Kasumi-1 (cell line): ENCODE results near the gene PTPN14.
A peak's percentile ranks its signal among the peaks of the same experiment; 100 is the strongest.

ENCODE experiments used
- DNase-seq, 2 experiments: peaks; one replicate each; lab custom pipeline; 2025; lab: John Stamatoyannopoulos, UW

PTPN14 gene

DNA sequence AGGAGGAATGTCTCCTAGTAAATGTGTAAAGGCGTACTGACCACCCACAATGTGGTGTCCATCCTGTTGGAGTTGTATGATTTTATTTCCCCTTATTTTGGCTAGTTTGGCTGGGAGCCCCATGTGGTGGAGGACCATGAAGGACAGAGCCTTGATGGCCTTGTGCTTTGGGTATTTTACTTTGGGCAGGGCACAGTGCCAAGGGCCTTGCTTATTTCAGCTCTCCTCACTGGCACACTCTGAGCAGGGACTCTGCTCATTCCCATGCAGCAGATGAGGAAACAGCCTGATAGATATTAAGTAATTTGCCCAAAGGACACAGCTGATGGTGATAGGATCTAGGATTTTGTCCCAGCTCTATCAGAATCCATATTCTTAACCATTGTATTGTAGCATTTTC, 220.2 kb downstream of the PTPN14 start:
- no peak for DNase-seq

DNA sequence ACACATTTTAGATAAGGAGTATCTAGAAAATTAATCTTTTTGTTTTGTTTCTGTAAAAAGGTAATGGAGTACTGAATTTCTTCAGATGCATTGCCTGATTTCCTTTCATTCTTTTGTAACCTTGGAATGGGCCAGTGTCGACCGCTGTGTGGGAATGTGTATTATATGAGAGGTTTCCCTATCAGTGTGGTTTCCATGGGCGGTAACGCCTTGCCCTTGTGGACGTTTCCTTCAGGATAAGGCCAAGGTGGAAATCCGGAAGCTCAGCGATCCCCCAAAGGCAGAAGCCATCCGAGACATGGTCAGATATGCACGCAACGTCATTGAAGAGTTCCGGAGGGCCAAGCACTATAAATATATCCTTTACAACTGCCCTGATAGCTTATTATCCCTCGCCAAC, 220.7 kb downstream of the PTPN14 start:
- DNase-seq, result no peak

DNA sequence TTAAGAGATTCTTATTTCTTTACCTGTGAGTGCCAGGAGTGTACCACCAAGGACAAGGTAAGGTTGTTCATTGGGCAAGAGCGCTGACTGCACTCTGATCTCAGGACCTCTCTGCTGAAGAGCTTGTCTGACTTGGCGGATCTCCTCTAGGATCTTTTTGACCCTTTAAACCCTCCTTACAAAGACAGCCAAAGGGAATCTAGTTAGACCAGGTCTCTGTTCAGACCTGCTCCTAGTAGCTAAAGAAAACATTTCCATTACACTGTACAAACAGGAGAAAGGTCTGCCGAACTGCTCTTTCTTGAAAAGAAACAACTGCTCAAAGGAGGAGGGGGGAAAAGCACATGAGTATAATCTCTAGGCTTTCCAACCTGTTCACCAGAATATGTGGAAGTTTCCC, 221.2 kb downstream of the PTPN14 start:
- DNase-seq, result no peak

DNA sequence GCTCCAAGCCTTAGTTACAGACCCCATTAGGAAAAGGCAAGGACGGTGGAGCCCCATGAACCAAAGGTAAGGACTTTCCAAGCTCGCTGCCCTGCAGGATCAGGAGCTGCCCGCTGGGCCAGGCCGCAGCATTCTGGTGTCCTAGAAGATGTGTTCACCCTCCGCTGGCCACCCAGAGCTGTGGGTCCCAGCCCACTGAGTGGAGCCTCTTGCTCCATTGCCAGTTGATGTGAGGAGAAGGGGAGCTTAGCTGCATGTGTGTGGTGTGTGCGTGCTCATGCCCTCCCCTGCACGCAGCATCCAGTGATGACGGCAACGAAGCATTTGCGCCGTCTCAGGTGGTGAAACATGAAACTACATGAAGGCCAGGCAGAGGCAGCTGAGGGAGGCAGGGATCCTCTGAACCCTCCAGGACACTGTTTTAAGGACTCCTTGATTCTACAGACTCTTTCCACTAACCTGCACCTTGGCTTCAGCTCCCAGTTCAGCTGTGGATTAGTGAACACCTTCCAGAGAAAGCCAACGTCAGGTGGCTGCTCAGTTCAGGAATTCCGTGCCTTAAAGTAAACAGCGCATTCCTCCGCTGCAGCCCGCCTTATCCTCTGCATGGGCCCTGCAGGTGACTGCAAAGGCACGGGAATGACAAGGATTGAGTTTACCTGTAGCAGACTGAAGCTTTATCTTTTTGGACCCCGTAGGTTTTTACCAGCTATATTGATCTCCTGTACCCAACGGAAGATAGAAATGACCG, 221.8 kb downstream of the PTPN14 start:
- DNase-seq, result no peak

DNA sequence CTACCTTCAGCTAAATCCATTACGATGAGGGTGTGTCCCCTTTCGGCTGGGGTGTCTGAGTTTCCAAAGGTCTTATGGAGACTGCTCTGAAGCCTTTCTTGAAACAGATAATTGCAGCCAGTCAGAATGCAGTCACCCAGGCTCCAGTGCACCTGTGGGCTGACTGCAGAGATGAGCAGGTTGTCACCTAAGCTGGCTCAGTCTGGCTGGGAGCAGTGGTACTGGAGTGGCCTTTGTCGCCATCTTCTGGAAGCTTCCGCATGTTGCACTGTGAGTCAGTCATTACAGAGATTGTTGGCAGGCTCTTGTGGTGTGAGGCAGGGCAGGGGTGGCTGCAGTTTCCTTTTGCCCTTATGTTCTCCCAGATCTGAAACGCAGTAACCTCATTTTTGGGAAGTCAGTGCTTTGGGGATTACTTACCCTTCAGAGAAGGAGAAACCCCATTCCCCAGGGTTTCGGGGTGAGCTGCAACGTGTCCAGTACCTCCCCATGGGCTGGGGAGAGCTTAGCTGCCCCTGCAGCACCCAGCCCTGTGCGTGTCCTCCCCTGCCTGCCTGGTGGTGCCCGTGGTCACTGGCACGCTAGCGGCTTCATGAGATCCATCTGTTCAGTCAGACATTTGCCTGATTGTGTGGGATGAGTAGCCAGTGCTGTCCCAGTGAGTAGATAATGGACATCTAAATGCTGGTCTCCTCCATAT, 222.5 kb downstream of the PTPN14 start:
- DNase-seq, result peak; percentile 65 to 83

DNA sequence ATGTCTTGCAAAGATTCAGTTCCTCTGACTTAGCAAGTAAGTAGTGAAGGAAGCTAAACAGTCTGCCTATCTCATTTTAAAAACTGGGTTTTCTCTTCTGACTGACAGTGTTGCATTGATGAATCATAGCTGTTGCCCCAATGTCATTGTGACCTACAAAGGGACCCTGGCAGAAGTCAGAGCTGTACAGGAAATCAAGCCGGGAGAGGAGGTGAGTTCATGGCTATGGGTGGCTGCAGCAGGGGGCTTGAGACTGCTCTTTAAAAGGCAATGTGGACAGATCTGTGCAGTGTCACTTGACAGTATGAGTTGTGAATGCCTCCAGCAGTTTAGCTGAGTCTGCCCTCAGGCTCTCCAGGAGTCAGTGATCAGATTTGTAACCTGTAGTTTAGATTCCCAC, 223.9 kb downstream of the PTPN14 start:
- no peak for DNase-seq

DNA sequence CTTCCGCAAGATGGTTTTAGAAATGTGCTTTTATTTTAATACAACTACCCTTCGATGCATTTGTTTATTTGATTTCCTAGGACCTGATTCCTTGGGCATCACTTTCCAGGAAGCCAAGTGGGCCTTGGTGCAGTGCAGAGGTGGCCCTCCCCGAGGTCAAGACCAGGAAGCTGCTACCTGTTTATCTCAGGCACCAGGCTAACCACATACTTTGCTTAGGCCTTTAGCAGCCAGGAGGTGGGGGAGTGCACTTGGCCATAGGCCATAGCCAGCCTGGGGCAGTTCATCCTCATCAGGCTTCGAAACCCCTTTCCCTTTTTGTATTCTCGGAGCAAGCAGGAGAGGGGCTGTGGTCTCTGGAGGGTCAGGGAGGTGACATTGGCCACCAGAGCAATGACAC, 225.0 kb downstream of the PTPN14 start:
- no peak for DNase-seq

DNA sequence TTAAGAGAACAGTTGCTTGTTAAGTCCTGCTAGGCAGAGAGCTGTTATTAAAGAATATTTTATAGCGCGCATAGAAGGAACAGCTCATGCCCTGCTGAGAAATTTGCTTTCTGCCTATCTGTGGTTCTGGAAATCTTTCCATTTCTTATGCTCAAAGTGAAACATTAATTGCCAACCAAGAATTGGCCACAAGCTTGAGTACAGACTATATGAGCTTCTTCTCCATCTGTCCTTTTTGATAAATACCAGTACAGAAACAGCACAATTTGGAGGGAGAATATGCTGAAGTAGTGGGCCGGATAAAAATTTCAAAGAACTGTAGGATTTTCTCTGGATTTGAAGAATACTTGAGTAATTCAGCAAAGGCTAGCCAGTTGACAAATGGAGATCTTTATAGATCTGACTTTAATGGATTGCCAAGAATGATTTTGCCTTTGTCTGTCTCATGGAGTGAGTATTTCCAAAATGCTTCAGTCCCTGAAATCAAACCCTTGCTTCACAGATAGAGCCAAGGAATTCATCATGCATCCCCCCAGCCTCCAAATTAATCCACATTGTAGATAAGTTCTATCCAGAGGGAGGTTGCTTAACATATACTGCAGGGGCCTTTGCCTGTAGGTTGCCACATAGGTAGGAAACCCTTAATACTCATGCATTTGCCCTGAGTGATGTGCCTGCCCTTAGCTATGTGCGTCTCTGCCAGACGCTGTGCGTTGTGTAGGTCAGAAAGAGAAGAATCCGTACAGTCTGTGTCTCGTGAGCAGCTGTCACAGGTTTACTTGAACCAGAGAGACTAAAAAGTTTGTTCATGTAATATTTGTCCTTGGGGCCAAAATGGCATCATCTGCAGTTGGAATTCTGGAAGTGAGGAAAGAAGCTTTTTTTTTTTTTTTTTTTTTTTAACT, 226.3 kb downstream of the PTPN14 start:
- DNase-seq, result no peak

DNA sequence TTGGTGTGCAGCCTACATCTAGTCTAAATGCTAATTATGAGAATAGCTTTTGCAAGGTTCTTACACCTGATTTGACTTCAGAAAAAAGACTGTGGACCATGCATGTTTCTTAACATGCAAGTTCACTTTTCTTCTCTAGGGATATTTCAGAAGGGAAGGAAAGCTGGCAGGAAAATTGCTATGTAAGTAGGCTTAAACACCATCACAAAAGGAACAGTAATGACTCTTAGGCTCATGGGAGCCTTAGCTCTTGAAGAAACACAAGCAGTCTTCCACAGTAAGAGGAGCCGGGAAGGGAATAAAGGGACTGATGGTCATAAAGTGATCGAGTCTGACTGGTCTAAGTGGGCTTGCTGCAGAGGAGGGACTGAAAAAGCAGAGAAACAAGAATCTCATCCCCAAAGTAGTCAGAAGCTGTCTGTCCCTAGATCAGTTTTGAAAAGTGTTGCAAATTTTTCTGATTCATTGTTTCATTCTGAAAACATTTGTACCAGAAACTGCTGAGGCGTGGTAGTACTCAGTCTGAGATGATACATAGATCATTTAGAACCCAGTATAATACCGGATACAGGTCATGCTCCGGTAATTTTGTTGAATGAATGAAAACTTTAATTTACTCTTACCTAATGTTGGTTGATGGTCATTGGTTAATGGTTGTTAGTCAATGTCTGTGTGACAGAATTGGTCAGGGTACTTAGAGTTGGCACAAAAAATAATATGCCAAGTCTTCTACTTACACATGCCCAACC, 229.5 kb downstream of the PTPN14 start:
- DNase-seq, result no peak

DNA sequence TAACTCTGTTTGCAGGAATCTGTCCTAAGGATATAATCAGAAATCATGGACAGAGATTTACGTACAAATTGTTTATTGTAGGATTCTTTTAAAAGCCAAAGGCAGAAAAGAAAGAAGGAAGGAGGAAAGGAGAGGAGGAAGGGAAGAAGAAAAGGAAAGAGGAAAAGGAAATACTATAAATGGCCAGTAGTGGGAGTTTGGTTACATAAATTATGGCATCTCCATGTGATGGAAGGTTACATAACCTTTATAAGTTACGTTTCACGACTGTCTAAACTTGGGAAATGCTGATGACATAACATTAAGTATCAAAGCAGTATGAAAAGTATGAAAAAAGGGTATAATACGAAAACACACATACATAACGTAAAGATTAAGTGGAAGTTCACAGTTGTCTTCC, 231.5 kb downstream of the PTPN14 start:
- peak in 1 of 2 experiments; percentile 5 for DNase-seq

DNA sequence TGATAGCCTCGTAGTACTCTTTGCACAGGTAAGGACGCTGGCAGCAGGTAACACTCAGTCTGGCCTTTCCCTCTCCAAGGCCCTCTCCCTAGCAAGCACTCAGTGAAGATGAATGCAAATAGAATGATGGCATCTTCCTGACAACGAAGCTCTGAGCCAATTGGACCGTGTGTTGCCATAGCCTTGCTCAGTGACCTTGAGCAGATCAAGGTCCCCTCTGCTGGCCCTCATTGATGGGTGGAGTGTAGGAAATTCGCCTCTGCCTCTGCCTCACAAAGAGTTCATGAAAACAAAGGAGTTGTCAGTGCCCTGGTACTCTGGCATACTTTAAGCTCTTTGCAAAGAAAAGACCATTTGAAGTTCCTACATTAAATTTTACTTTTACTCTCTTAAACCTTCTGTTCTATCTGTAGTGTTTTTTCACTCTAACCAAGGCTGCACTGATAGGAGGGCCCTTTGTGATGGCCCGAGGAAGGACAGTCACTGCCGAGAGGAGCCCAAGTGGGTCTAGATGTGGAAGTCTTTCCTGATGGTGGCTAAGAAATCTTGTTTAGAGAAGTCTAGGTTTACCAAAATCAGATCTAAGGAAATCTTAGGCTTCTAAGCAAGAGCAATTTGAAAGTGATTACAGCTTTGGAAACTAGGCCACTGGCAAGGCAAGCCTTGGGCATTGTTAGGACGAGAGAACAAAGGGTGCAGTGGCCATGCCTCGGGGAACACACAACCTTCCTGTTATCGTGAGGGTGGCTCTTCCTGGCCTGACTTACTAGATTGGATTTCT, 232.3 kb downstream of the PTPN14 start:
- no peak for DNase-seq

DNA sequence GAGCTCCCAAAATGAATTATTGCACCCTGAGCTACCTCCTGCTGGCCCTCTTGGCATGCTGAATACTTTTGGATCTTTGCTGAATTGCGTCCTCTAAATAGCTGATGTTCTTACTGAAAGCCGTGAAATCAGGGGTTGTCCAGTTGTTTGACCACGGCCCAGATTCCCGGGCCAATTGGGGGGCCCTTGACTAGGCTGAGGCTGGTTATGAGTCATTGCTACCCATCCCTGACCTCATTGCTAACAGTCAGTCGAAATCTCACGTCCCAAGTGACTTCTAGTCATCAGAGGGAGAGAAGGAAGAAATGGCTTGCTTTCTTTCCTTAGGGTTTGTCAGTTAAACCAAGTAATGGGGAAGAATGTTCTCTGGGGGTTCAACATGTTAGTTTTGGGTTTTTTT, 233.0 kb downstream of the PTPN14 start:
- DNase-seq, result no peak

DNA sequence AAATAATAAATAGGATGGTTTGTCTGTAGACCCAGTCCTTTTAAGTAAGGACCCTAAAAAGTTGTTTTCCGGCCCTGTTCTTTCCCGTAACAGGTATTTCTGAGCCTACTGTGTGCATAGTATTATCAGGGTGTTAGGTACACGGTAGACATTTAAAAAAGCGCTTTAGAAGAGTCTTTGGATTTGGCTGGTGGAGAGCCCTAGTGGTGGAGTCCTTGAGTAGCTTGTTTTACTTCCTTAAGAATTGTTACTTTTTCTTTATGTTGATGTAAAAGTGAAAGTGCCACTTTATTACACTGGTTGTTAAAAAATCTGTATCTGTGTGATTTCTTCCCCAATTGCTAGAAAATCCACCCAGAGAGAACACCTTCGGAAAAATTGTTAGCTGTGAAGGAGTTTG, 233.7 kb downstream of the PTPN14 start:
- peak; percentile 15 to 23 for DNase-seq

DNA sequence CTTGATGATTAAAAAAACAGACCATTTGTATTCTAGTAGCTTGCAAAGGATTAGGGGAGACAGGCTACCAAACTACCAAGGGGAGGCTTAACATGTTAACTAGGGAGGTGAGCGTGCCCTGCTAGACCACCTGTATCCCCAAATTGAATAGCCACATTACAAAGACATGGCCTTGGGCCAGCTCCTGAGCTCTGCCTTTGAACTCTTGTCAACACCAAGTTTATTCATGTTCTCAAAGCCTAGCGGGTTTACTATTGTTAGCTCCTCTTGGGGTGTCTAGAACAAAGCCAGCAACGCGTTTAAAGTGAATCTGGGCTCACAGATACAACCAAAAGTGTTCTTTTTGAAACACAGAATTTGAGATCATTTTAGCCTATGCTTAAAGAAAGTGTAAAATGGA, 234.1 kb downstream of the PTPN14 start:
- no peak for DNase-seq

DNA sequence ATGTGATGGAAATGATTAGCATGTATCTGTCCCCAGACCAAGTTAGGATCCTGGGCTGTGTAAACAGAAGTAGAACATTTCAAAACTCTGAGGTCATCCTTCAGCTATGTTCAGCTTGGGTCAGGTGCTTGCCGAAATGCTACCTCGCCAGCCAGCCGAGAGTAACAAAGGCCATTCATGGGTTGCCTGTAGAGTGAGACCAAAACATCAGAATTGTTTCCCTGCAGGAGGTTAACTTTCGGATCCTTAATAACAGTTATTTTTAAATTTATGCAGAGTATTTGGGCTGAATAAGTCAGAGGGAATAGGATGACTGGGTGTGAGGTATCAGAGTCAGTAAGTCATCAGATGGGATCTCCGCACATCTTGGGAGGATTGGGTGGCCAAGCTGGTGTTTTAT, 234.8 kb downstream of the PTPN14 start:
- DNase-seq, result no peak

DNA sequence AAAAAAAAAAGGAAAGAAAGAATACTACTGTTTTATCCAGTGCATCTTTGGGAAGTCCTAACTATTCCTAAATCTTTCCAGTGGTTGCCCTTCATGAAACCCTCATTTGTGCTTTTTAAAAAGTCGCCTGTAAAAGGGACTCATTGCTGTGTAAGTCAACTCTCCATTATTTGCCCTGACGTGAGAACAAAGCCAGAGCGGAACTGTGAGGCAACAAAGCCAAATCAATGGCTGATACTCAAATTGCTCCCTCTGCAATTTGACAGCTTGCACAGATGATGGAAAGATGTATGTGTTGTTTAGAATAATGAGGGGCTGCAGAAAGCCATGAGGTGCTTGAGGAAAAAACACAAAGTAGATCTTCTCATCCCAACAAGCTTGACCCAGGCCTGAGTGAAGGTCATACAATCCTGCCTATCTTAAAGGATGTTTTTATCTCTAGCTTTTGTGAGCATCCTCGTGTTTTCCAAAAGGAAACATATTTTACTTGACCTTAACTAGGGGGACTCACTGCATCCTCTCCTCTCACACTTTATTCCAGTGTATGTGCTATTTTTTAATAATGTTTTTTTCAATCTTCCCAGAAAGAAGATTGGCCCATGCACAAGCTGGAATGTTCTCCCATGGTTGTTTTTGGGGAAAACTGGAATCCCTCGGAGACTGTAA, 237.1 kb downstream of the PTPN14 start:
- DNase-seq, result no peak

DNA sequence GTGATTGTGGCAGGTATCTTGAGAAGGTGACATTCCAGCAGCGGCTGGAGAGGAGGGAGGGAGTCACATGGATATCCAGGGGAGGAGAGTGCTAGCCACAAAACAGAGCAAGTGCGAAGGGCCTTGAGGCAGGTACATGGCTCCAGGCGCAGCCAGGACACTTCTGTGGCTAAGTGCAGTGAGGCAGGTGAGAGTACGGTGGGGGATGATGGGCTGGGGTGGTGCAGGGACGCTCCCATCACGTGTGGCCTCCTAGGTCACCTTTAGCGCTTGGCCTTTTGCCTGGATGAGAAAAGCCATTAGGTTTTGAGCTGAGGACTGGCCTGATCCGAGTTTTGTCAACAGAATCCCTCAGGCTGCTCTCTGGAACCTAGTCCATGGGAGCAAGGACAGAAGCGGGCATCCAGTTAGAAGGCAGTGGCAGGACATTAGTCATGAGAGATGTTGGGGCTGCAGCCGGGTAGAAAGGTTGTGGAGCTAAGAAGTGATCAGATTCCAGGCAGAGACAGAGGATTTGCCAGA, 238.8 kb downstream of the PTPN14 start:
- DNase-seq, result no peak

DNA sequence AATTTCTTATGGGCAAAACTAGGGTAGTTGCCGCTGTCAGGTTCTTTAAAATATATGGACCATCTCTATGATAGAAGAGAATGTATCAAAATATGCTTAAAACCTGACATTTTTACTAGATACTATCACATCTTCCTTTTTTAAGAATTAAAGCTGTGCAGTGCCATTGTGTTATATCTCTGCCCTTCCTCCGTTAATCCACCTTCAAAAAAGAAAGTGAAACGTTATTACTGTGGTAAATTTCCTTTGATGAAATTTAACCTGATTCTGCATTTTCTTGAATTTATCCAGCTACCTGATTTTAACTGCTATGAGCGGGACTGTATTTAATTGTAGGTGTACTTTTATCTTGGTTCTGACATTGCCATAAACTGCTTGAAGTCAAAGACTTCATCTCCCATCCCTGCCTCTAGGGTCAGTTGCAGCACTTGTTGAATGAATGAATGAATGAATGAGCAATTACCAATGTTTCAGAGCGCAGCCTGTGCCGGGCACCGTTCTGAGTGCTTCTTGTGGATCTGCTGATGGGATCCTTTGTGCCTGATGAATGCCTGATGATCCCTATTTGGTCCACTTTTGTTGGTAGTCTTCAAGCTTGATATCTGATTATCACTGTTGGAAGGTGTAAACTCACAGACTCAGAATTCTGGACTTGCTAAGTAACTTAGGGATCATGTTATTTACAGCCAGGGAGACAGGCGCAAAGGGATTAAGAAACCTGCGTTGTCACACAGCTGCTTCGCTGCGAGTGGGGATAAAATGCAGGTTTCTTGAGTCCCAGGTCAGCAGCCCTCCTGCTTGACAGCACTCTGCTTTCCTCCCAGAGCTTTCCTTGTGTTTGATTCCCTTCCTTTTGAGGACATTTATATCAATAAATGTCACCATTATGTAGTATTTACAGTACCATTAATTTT, 240.4 kb downstream of the PTPN14 start:
- DNase-seq, result no peak

DNA sequence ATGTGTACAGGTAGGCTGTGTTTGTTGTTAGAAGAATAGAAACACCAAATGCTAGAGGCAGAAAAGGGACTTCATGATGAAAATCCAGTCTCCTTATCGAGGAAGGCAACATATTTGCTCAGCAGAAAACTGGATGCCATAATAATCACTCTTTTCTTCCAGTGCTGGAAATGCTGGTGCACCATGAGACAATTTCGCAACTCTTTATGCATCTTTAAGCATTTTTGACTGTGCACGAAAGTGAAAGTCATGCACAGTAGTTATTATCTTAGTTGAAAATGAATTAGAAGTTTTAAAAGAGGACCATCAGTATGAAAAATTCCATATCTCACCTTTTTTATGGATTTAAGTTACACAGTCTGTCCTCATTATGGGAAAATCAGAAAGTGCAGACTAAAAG, 241.4 kb downstream of the PTPN14 start:
- DNase-seq, result no peak
